Measurements from ENCODE around the gene WDR43.

Gene WDR43

GRCh38 chr2:28909655-28910353 is 15.3 kb downstream of the WDR43 start:
- no peak for DNase-seq

- no peak for DNase-seq
These were observed 21.5 kb downstream of the WDR43 start for GRCh38 chr2:28915939-28916338.

GRCh38 chr2:28926847-28927246 is 32.4 kb downstream of the WDR43 start:
- DNase-seq = no peak

- no peak for DNase-seq
These were observed 33.0 kb downstream of the WDR43 start for GRCh38 chr2:28927469-28927868.

GRCh38 chr2:28927878-28928277 is 33.4 kb downstream of the WDR43 start:
- no peak for DNase-seq

- DNase-seq = no peak
These were observed 35.1 kb downstream of the WDR43 start for GRCh38 chr2:28929581-28929980.

GRCh38 chr2:28930205-28930604 is 35.7 kb downstream of the WDR43 start:
- no peak for DNase-seq

- no peak for DNase-seq
These were observed 40.3 kb downstream of the WDR43 start for GRCh38 chr2:28934769-28935168.

GRCh38 chr2:28941008-28941407 is 46.5 kb downstream of the WDR43 start:
- no peak for DNase-seq

GRCh38 chr2:28944535-28945248 is 50.2 kb downstream of the WDR43 start:
- DNase-seq = no peak

GRCh38 chr2:28948160-28948559 is 53.7 kb downstream of the WDR43 start:
- no peak for DNase-seq

GRCh38 chr2:28949190-28949589 is 54.7 kb downstream of the WDR43 start:
- no peak for DNase-seq

GRCh38 chr2:28949617-28950305 is 55.3 kb downstream of the WDR43 start:
- no peak for DNase-seq

GRCh38 chr2:28950941-28951630 is 56.6 kb downstream of the WDR43 start:
- no peak for DNase-seq

GRCh38 chr2:28951910-28952835 is 57.7 kb downstream of the WDR43 start:
- no peak for DNase-seq

- no peak for DNase-seq
These were observed 58.4 kb downstream of the WDR43 start for GRCh38 chr2:28952836-28953211.

- DNase-seq = no peak
These were observed 61.0 kb downstream of the WDR43 start for GRCh38 chr2:28955467-28955866.

GRCh38 chr2:28956415-28956826 is 62.0 kb downstream of the WDR43 start:
- no peak for DNase-seq

GRCh38 chr2:28956890-28957289 is 62.4 kb downstream of the WDR43 start:
- DNase-seq = no peak

- DNase-seq = peak; percentile 48
These were observed 64.2 kb downstream of the WDR43 start for GRCh38 chr2:28958689-28959088.

GRCh38 chr2:28960401-28960800 is 65.9 kb downstream of the WDR43 start:
- no peak for DNase-seq

- DNase-seq = no peak
These were observed 68.0 kb downstream of the WDR43 start for GRCh38 chr2:28962505-28962904.

Data from amniotic stem cell (primary cell).